ENCODE data around the gene SDCCAG8. TPM values are rescaled to one million over a fixed set of nuclear protein-coding genes. Genes with fewer than 3 reads are reported as not detected.

SDCCAG8 gene
- total RNA-seq, 1 donor from 2014 or later: 105 TPM

GRCh38 chr1:243483952-243484351, 228.1 kb downstream of the SDCCAG8 start:
- DNase-seq: no peak

- DNase-seq: no peak
These were observed 231.3 kb downstream of the SDCCAG8 start for GRCh38 chr1:243487036-243487648.

DNA sequence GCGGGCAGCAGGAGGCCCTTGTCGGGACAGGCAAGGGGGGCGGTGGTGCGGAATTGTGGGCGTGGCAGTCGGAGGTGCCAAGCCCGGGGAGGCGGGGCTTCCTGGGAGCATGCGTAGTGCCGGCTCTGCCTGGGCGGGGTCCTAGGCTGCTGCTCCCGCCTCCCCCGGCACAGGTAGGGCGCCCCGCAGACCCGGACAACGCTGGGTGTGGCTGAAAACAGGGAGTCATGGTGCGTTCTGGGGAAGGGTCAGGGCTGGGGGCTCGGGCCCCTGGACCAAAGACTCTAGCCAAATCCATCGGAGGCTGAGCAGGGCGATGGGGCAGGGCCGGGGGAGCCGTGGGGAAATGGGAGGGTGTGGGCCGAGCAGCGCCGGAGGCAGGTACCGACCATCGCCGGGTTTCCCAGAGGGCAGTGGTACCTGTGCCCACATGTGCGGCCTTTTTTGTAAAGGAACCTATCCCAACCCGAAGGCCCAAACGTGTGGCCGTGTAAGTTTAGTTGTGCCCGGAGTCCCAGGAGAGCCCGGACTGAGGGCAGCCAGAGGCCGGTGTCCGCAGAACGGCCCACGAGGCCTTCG, 231.9 kb downstream of the SDCCAG8 start:
- DNase-seq: no peak

GRCh38 chr1:243488459-243489157, 232.8 kb downstream of the SDCCAG8 start:
- DNase-seq: no peak

DNA sequence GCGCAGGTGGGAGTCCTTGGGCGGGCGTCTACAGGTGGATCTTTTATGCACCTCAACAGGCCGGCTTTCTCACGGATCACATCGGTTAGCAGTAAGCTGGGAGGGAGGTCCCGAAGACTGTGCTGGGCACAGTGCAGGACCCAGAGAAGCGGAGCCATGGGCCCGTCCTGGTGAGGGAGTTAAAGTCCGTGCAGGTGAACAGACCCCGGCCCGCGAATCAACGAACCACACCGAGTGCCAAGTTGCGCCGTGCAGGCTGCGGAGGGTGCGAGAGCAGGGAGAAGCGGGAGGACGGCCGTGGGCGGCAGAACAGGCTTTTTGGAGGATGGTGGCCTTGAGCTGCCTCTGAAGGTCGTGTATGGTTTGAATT, 233.3 kb downstream of the SDCCAG8 start:
- no peak for DNase-seq

- DNase-seq: no peak
These were observed 234.1 kb downstream of the SDCCAG8 start for GRCh38 chr1:243489681-243490546.

- no peak for DNase-seq
These were observed 235.2 kb downstream of the SDCCAG8 start for GRCh38 chr1:243490748-243491686.

- no peak for DNase-seq
These were observed 237.6 kb downstream of the SDCCAG8 start for GRCh38 chr1:243493156-243494129.

DNA sequence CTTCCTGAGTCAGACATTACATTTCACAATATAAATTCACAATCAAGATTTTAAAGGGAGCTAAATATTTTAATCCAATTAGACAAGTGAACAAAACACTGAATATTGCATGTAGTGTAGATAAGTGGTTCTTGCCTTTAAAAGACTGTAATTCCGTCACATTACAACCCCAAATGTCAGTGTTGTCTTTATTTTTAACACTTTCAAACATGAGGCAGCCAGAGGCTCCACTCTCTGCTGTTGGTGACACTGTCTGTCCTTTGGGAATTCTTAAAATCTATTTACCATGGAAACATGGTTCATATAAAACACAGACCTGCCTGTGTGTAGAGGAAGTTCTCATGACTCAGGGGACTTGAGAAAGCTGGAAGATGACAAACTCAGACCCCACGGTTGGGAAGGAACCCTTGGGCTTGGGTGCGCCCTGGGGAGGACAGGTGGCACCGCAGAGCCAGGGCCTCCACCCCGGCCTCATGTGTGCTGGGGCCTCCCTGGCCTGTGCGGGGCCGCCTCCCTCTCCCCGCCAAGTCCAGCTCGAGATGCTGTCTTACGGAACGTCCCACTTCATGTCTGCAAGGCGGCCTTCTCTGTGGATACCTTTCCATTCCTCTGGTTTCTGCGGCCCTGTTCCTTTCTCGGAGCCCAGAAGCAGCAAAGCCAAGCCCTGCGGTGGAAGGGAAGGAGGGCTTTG, 239.0 kb downstream of the SDCCAG8 start:
- DNase-seq: no peak

- no peak for DNase-seq
These were observed 239.8 kb downstream of the SDCCAG8 start for GRCh38 chr1:243495442-243496186.

DNA sequence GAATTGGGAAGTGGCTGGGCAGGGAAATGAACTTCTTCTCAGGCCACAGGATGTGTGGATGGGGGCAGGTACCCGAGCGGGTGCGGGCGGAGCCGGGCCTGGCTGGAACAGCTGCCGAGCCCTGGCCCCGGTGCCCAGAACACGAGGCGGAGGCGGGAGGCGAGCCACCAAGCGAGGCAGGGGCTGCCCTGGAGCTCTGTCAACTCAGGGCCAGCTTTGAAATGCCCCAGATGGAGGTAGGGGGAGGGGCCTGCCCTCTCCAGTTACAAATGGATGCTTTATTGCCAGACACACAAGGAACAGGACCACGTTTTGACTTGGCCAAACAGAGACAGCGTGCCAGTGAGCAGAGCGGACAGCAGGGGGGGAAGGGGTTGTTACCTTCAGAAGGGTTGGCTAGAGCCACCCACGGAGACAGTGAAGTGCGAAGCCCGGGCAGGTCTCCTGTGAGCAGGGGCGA, 240.4 kb downstream of the SDCCAG8 start:
- DNase-seq: peak; percentile 66

- DNase-seq: no peak
These were observed 241.0 kb downstream of the SDCCAG8 start for GRCh38 chr1:243496806-243497205.

GRCh38 chr1:243497939-243498681, 242.3 kb downstream of the SDCCAG8 start:
- no peak for DNase-seq

- DNase-seq: no peak
These were observed 243.4 kb downstream of the SDCCAG8 start for GRCh38 chr1:243499248-243499647.

DNA sequence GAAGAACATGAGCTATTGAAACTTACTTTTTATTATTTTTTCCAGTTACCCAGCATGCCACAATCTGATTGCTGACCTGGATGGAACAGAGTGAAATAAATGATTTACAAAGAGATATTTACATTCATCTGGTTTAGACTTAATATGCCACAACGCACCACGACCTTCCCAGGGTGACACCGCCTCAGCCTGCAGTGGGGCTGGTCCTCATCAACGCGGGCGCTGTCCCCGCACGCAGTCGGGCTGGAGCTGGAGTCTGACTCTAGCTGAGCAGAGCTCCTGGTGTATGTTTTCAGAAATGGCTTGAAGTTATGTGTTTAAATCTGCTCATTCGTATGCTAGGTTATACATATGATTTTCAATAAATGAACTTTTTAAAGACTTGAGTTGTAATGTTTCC, 243.9 kb downstream of the SDCCAG8 start:
- DNase-seq: no peak

- DNase-seq: no peak
These were observed 244.7 kb downstream of the SDCCAG8 start for GRCh38 chr1:243500512-243500911.

DNA sequence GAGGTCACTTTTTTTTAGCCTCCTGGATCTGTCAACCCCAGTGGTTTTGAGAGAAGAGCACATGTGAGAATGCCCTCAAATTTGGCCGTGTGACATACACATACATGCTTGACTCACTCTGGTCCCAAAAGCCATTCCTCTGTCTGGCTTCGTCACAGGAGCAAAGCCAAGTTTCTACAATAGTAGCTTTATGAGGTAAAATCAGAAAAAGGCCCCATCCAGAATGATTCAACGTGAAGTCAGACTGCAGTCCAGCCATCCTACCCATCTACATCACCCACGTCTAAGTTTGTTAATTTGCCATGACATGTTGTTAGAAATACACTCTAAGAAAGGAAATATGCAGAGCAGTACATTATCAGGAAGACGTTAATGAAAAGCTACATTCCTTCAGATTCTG, 245.2 kb downstream of the SDCCAG8 start:
- DNase-seq: peak; percentile 38

DNA sequence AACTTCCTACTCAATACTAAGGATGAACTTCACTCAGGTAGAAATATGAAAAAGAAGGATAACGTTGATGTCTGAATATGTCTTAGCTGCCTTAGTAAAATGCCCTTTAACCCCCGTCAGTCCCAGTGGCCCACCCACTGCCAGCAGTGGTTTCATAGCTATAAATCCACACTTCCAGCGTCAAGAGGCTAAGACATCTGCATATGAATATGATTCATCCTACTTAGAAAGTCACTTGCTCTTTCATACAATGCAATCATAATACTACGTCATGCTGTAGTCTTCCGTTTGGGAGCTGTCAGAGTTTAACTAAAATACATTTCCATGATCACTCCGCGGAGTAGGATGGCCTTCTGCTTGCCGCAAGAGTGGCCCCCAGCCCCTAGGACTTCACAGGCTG, 247.3 kb downstream of the SDCCAG8 start:
- DNase-seq: no peak

Data from occipital lobe (tissue), 2 donors.